Measurements from ENCODE around the gene MBOAT7.

DNA sequence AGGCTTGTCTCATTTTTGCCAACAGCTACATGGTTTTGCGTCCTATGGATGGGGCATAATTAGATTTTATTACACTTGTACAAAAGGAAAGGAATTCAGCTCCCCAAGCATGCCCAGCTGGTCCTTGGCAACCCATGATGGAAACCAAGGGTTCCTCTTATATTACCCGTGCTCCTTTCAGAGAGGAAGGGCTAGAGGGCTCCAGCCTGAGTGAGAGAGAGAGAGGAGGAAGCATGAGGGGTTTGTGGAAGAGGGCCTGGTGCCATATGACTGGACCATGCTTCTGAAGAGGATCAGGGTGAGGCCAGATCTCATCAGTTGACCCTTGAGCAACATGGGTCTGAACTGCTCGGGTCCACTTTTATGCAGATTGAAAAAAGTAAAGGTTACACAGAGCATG, 7.7 kb upstream of the MBOAT7 start:
- no peak for TF ChIP-seq POLR2A (IDR thresholded peaks at IDR 0.05; ENCODE audit: low read depth, low read length)
- TF ChIP-seq TAF1 (IDR thresholded peaks at IDR 0.05; ENCODE audit: borderline replicate concordance, low read depth, low read length): no peak

Data from GM12892 (cell line).